Measurements from ENCODE around the gene ZFYVE26. TPM values are rescaled to one million over a fixed set of nuclear protein-coding genes. Genes with fewer than 3 reads are reported as not detected.

Gene ZFYVE26
- polyA plus RNA-seq, 2 donors: 3.7 to 5.1 TPM

DNA sequence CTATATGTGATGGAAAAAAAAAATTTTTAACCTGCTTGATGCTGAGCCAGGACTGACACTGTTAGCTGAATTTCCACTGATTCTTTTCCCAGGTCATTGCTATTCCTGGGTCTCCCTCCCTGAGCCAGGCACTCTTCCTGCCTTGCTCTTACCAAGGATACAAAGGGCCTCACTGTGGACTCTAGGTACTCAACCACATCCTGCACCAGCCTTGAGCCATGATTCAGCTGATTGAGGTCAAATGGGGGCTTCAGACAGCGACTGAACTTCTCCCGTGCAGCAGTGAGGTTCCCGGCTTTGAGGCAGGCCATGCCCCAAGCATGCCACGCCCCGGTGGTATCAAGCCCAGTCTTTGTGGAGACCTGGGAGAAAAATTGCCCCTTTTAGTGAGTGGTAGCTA is 54.3 kb downstream of the ZFYVE26 start:
- Histone ChIP-seq H3K27ac (ENCODE audit: low read depth in 2 of 2, low read length in 1 of 2) (no peak overlapping the region), H3K27me3 (ENCODE audit: control insufficient read depth in 1 of 2, insufficient read depth in 2 of 2, low read length in 2 of 2) (no peaks in the 10 kb centered on the region), H3K9me3 (ENCODE audit: control insufficient read depth in 2 of 2, insufficient read depth in 1 of 2, low read depth in 1 of 2, low read length in 1 of 2) (no peaks in the 10 kb centered on the region), H3K4me3 (ENCODE audit: low read depth in 1 of 2, low read length in 2 of 2) (no peak overlapping the region), H3K4me1 (ENCODE audit: control insufficient read depth in 2 of 2, insufficient read depth in 2 of 2, low read length in 1 of 2) (peaks cover 0 to 2% of the 10 kb centered on the region in 2 donors), H3K36me3 (ENCODE audit: control insufficient read depth in 2 of 2, insufficient read depth in 2 of 2, low read length in 1 of 2) (peaks cover 4 to 18% of the 10 kb centered on the region in 2 donors)
- WGBS, 2 donors: 91 to 94% methylated on average over 5 of the region's 5 CpGs

DNA sequence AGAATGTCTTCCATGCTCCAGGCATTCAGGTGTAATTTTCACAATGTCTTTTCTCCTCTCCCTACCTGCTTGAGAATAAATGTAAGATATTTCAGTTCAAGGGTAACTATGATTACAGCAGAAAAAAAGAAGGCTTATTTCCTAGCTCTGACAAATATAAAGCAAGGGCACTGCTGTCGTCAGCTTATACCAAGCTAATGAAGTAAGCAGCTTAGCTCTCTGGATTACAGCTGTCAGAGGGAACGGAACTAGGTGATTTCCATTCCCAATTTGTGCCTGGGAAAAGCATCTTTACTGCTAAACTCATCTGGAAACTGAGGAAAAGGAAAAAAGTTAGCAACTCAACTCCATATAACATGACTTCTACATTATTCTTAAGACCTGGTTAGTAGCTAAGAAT is 56.5 kb downstream of the ZFYVE26 start:
- Histone ChIP-seq H3K4me1 (ENCODE audit: control insufficient read depth in 2 of 2, insufficient read depth in 2 of 2, low read length in 1 of 2) (no peaks in the 10 kb centered on the region), H3K9me3 (ENCODE audit: control insufficient read depth in 2 of 2, insufficient read depth in 1 of 2, low read depth in 1 of 2, low read length in 1 of 2) (no peaks in the 10 kb centered on the region), H3K4me3 (ENCODE audit: low read depth in 1 of 2, low read length in 2 of 2) (no peak overlapping the region), H3K27ac (ENCODE audit: low read depth in 2 of 2, low read length in 1 of 2) (no peak overlapping the region), H3K36me3 (ENCODE audit: control insufficient read depth in 2 of 2, insufficient read depth in 2 of 2, low read length in 1 of 2) (peaks cover 0 to 16% of the 10 kb centered on the region in 2 donors), H3K27me3 (ENCODE audit: control insufficient read depth in 1 of 2, insufficient read depth in 2 of 2, low read length in 2 of 2) (no peaks in the 10 kb centered on the region)
- WGBS, 2 donors: 96 to 98% methylated on average over 2 of the region's 2 CpGs

GRCh38 chr14:67757175-67757574 is 59.2 kb downstream of the ZFYVE26 start:
- H3K9me3 ChIP-seq (ENCODE audit: control insufficient read depth in 2 of 2, insufficient read depth in 1 of 2, low read depth in 1 of 2, low read length in 1 of 2): no peaks in the 10 kb centered on the region
- WGBS, 2 donors: 84 to 87% methylated on average over 3 of the region's 3 CpGs
- no peak overlapping the region for H3K4me3 ChIP-seq (ENCODE audit: low read depth in 1 of 2, low read length in 2 of 2)
- H3K4me1 ChIP-seq (ENCODE audit: control insufficient read depth in 2 of 2, insufficient read depth in 2 of 2, low read length in 1 of 2): no peaks in the 10 kb centered on the region
- H3K36me3 ChIP-seq (ENCODE audit: control insufficient read depth in 2 of 2, insufficient read depth in 2 of 2, low read length in 1 of 2): peaks cover 12 to 25% of the 10 kb centered on the region in 2 donors
- H3K27ac ChIP-seq (ENCODE audit: low read depth in 2 of 2, low read length in 1 of 2): no peak overlapping the region
- no peaks in the 10 kb centered on the region for H3K27me3 ChIP-seq (ENCODE audit: control insufficient read depth in 1 of 2, insufficient read depth in 2 of 2, low read length in 2 of 2)

GRCh38 chr14:67756496-67756895 is 59.9 kb downstream of the ZFYVE26 start:
- no peaks in the 10 kb centered on the region for H3K27me3 ChIP-seq (ENCODE audit: control insufficient read depth in 1 of 2, insufficient read depth in 2 of 2, low read length in 2 of 2)
- WGBS, 2 donors: 88 to 92% methylated on average over 1 of the region's 1 CpG
- peaks cover 14 to 27% of the 10 kb centered on the region in 2 donors for H3K36me3 ChIP-seq (ENCODE audit: control insufficient read depth in 2 of 2, insufficient read depth in 2 of 2, low read length in 1 of 2)
- no peak overlapping the region for H3K27ac ChIP-seq (ENCODE audit: low read depth in 2 of 2, low read length in 1 of 2)
- H3K4me3 ChIP-seq (ENCODE audit: low read depth in 1 of 2, low read length in 2 of 2): no peak overlapping the region
- no peaks in the 10 kb centered on the region for H3K9me3 ChIP-seq (ENCODE audit: control insufficient read depth in 2 of 2, insufficient read depth in 1 of 2, low read depth in 1 of 2, low read length in 1 of 2)
- H3K4me1 ChIP-seq (ENCODE audit: control insufficient read depth in 2 of 2, insufficient read depth in 2 of 2, low read length in 1 of 2): no peaks in the 10 kb centered on the region

GRCh38 chr14:67749341-67750084 is 66.9 kb downstream of the ZFYVE26 start:
- no peaks in the 10 kb centered on the region for H3K27me3 ChIP-seq (ENCODE audit: control insufficient read depth in 1 of 2, insufficient read depth in 2 of 2, low read length in 2 of 2)
- H3K4me3 ChIP-seq (ENCODE audit: low read depth in 1 of 2, low read length in 2 of 2): no peak overlapping the region
- H3K27ac ChIP-seq (ENCODE audit: low read depth in 2 of 2, low read length in 1 of 2): no peak overlapping the region
- WGBS, 2 donors: 83 to 86% methylated on average over 6 of the region's 6 CpGs
- no peaks in the 10 kb centered on the region for H3K9me3 ChIP-seq (ENCODE audit: control insufficient read depth in 2 of 2, insufficient read depth in 1 of 2, low read depth in 1 of 2, low read length in 1 of 2)
- H3K36me3 ChIP-seq (ENCODE audit: control insufficient read depth in 2 of 2, insufficient read depth in 2 of 2, low read length in 1 of 2): peaks cover 34 to 37% of the 10 kb centered on the region in 2 donors
- H3K4me1 ChIP-seq (ENCODE audit: control insufficient read depth in 2 of 2, insufficient read depth in 2 of 2, low read length in 1 of 2): no peaks in the 10 kb centered on the region

DNA sequence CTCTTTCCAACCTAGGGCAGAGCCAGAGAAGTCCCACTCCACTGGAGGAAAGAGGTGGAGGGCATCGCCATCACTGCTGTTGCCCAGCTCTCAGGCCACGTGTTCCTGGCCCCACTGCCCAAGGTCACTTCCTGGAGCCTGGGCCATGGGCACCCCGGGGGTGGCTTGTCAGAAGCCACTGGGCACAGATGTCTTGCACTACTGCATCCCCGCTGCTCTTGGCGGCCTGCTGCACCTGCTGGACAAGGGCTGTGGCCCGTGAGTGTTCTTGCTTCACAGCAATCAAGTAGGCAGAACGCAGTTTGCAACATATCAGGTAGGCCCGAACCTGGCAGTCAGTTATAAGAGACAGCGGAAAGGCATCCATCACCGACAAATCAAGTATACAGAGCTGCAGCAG is 68.1 kb downstream of the ZFYVE26 start:
- Histone ChIP-seq H3K27me3 (ENCODE audit: control insufficient read depth in 1 of 2, insufficient read depth in 2 of 2, low read length in 2 of 2) (no peaks in the 10 kb centered on the region), H3K27ac (ENCODE audit: low read depth in 2 of 2, low read length in 1 of 2) (no peak overlapping the region), H3K9me3 (ENCODE audit: control insufficient read depth in 2 of 2, insufficient read depth in 1 of 2, low read depth in 1 of 2, low read length in 1 of 2) (no peaks in the 10 kb centered on the region), H3K4me3 (ENCODE audit: low read depth in 1 of 2, low read length in 2 of 2) (no peak overlapping the region), H3K36me3 (ENCODE audit: control insufficient read depth in 2 of 2, insufficient read depth in 2 of 2, low read length in 1 of 2) (peaks cover 32 to 34% of the 10 kb centered on the region in 2 donors), H3K4me1 (ENCODE audit: control insufficient read depth in 2 of 2, insufficient read depth in 2 of 2, low read length in 1 of 2) (no peaks in the 10 kb centered on the region)
- WGBS, 2 donors: 95% methylated on average over 10 of the region's 10 CpGs

GRCh38 chr14:67746927-67747326 is 69.5 kb downstream of the ZFYVE26 start:
- Histone ChIP-seq H3K36me3 (ENCODE audit: control insufficient read depth in 2 of 2, insufficient read depth in 2 of 2, low read length in 1 of 2) (peaks cover 20 to 24% of the 10 kb centered on the region in 2 donors), H3K27ac (ENCODE audit: low read depth in 2 of 2, low read length in 1 of 2) (no peak overlapping the region), H3K27me3 (ENCODE audit: control insufficient read depth in 1 of 2, insufficient read depth in 2 of 2, low read length in 2 of 2) (no peaks in the 10 kb centered on the region), H3K9me3 (ENCODE audit: control insufficient read depth in 2 of 2, insufficient read depth in 1 of 2, low read depth in 1 of 2, low read length in 1 of 2) (no peaks in the 10 kb centered on the region), H3K4me1 (ENCODE audit: control insufficient read depth in 2 of 2, insufficient read depth in 2 of 2, low read length in 1 of 2) (no peaks in the 10 kb centered on the region), H3K4me3 (ENCODE audit: low read depth in 1 of 2, low read length in 2 of 2) (no peak overlapping the region)
- 87 to 94% methylated on average over 1 of the region's 1 CpG for WGBS, 2 donors

DNA sequence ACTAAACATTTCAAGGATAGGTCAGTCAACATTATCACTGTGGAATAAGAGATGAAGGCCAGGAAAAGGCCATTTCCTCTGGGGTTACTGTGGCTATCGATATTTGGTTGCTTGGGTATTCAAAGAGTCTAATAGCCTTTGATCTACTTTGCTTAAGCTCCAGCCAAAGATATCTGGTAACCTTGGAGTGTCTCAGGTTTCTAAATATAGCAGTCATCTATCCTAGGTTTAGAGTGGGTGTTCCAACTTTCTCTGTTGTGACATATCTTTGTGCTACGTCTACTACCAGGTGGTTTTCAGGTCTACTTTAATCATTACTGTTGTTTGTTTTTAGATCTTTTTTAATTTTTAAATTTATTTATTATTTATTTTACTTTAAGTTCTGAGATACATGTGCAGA is 72.3 kb downstream of the ZFYVE26 start:
- Histone ChIP-seq H3K36me3 (ENCODE audit: control insufficient read depth in 2 of 2, insufficient read depth in 2 of 2, low read length in 1 of 2) (peaks cover 5 to 8% of the 10 kb centered on the region in 2 donors), H3K4me1 (ENCODE audit: control insufficient read depth in 2 of 2, insufficient read depth in 2 of 2, low read length in 1 of 2) (no peaks in the 10 kb centered on the region)
- WGBS, 2 donors: 60 to 75% methylated on average over 2 of the region's 2 CpGs

DNA sequence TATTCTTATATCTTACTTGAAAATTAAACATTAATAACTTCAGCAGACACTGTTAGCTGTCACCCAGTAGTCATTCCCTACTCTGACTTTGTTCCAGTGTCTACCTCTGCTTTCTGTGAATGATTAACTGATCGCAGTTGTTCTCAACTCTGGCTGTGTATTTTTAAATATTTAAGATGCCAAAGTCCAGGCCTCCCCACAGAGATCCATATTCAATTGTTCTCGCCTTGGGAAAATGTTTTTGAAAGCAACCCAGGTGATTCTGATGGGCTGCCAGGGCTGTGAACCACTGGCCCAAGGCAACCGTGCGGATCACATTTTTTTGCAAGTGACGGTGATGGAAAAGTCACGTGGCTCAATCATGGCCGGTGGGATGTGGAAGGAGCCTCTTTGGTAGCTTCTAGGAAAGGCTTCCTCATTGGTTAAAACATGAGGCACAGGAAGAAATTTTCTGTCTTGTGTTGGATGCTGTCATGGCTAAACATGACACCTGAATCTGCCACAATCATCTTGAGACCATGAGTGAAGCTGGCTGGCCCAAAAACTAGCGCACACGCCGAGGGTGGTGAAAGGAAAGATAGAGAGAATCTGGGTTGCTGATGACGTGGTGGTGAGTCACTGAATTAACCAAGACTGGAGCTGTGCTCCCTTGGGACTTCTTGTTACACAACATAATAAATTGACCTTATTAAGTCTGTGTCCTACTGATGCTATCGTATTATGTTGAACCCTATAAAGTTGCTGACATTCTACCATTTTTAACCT is 77.5 kb downstream of the ZFYVE26 start:
- WGBS, 2 donors: 46 to 50% methylated on average over 12 of the region's 12 CpGs
- Histone ChIP-seq H3K4me3 (ENCODE audit: low read depth in 1 of 2, low read length in 2 of 2) (no peak overlapping the region), H3K4me1 (ENCODE audit: control insufficient read depth in 2 of 2, insufficient read depth in 2 of 2, low read length in 1 of 2) (no peaks in the 10 kb centered on the region), H3K9me3 (ENCODE audit: control insufficient read depth in 2 of 2, insufficient read depth in 1 of 2, low read depth in 1 of 2, low read length in 1 of 2) (no peaks in the 10 kb centered on the region), H3K36me3 (ENCODE audit: control insufficient read depth in 2 of 2, insufficient read depth in 2 of 2, low read length in 1 of 2) (no peaks in the 10 kb centered on the region), H3K27ac (ENCODE audit: low read depth in 2 of 2, low read length in 1 of 2) (peak overlapping the region in 1 of 2 donors; percentile 4), H3K27me3 (ENCODE audit: control insufficient read depth in 1 of 2, insufficient read depth in 2 of 2, low read length in 2 of 2) (no peaks in the 10 kb centered on the region)

More for the DNA sequence above, 72.3 kb downstream of the ZFYVE26 start:
- Histone ChIP-seq H3K4me3 (ENCODE audit: low read depth in 1 of 2, low read length in 2 of 2) (no peak overlapping the region), H3K27ac (ENCODE audit: low read depth in 2 of 2, low read length in 1 of 2) (no peak overlapping the region), H3K9me3 (ENCODE audit: control insufficient read depth in 2 of 2, insufficient read depth in 1 of 2, low read depth in 1 of 2, low read length in 1 of 2) (no peaks in the 10 kb centered on the region), H3K27me3 (ENCODE audit: control insufficient read depth in 1 of 2, insufficient read depth in 2 of 2, low read length in 2 of 2) (no peaks in the 10 kb centered on the region)

Measured in esophagus (tissue), 2 donors.